H1 (cell line): ENCODE results near the gene KCNK3. TPM values are rescaled to one million over a fixed set of nuclear protein-coding genes. Genes with fewer than 3 reads are reported as not detected.

Experiments used
- CTCF ChIA-PET: fragments of 300-600 bp; sonication (Branson Sonifier 250); formaldehyde crosslinking; loops from one replicate; lab custom pipeline; 2021; ENCODE audit not compliant: partially characterized antibody; lab: Charles Lee
- POLR2A ChIA-PET: fragments of 300-600 bp; sonication (Branson Sonifier 250); formaldehyde crosslinking; loops from one replicate; lab custom pipeline; 2021; ENCODE audit warnings: inconsistent platforms; ENCODE audit not compliant: partially characterized antibody; lab: Charles Lee
- DNase-seq, 2 experiments: peaks; one replicate each; pipeline versions ENCODE4 v3.0.0 to v3.0.0-alpha.2; 2010 to 2022; ENCODE audit warnings: low spot score in 2 of 2, low read depth in 1 of 2, mixed read lengths in 1 of 2
- FAIRE-seq: peaks from 2 replicates; lab custom pipeline; 2011; peaks lifted over from hg19 to GRCh38; lab: Jason Lieb, UNC
- H2AFZ ChIP-seq: 2 replicates; pipeline ENCODE4 v1.8.1; 2012; ENCODE audit warnings: low read length, inconsistent platforms
- H2AK5ac ChIP-seq: 2 replicates; pipeline ENCODE4 v1.6.1; 2013; ENCODE audit warnings: low read depth, low read length
- H2BK120ac ChIP-seq: replicated peaks from 2 replicates; pipeline ENCODE3; 2013; ENCODE audit warnings: low read depth, low read length, inconsistent platforms
- H2BK12ac ChIP-seq: 2 replicates; pipeline ENCODE4 v1.6.1; 2013; ENCODE audit warnings: low read depth, low read length
- H2BK15ac ChIP-seq: 2 replicates; pipeline ENCODE4 v1.6.1; 2013; ENCODE audit warnings: low read length
- H2BK20ac ChIP-seq: 2 replicates; pipeline ENCODE4 v1.6.1; 2013; ENCODE audit warnings: low read length
- H2BK5ac ChIP-seq: 2 replicates; pipeline ENCODE4 v1.6.1; 2013; ENCODE audit warnings: low read depth, low read length
- H3K14ac ChIP-seq: 2 replicates; pipeline ENCODE4 v1.6.1; 2013; ENCODE audit warnings: inconsistent platforms; ENCODE audit not compliant: insufficient read length
- H3K18ac ChIP-seq: 2 replicates; pipeline ENCODE4 v1.6.1; 2013; ENCODE audit warnings: low read length; ENCODE audit errors: extremely low read depth
- H3K23ac ChIP-seq: 2 replicates; pipeline ENCODE4 v1.6.1; 2013; ENCODE audit warnings: inconsistent platforms; ENCODE audit not compliant: insufficient read length
- H3K23me2 ChIP-seq: 2 replicates; pipeline ENCODE4 v1.6.1; 2013; ENCODE audit warnings: low read depth, low read length
- H3K27ac ChIP-seq: 2 replicates; pipeline ENCODE4 v1.6.1; 2011; ENCODE audit warnings: low read depth, low read length, inconsistent platforms
- H3K27me3 ChIP-seq, 4 experiments: replicated peaks in 1 of 4; 1 replicate in 1 of 4; 2 replicates in 3 of 4; pipeline versions ENCODE4 v1.6.1 to v1.8.1; 2011 to 2013; ENCODE audit warnings: low read length in 3 of 4, mild to moderate bottlenecking in 3 of 4, inconsistent platforms in 2 of 4, mixed read lengths in 2 of 4, moderate library complexity in 1 of 4; ENCODE audit not compliant: control insufficient read depth in 3 of 4, insufficient read depth in 3 of 4; ENCODE audit errors: extremely low read depth in 1 of 4
- H3K36me3 ChIP-seq, 4 experiments: 2 replicates each; pipeline versions ENCODE4 v1.6.1 to v1.8.1; 2011 to 2013; ENCODE audit warnings: mild to moderate bottlenecking in 4 of 4, low read length in 3 of 4, moderate library complexity in 2 of 4, control low read depth in 1 of 4, inconsistent platforms in 1 of 4; ENCODE audit not compliant: insufficient read depth in 4 of 4, control insufficient read depth in 2 of 4
- H3K4ac ChIP-seq: replicated peaks from 2 replicates; pipeline ENCODE3; 2013; ENCODE audit warnings: low read length, low read depth, mixed read lengths, inconsistent platforms; ENCODE audit not compliant: insufficient read length
- H3K4me1 ChIP-seq, 4 experiments: replicated peaks in 1 of 4; 1 replicate in 1 of 4; 2 replicates in 3 of 4; pipeline versions ENCODE4 v1.6.1 to v1.8.1; 2011 to 2013; ENCODE audit warnings: low read length in 3 of 4, inconsistent platforms in 2 of 4, mixed read lengths in 1 of 4; ENCODE audit not compliant: insufficient read depth in 4 of 4, control insufficient read depth in 3 of 4
- H3K4me2 ChIP-seq, 2 experiments: 2 replicates each; pipeline versions ENCODE4 v1.6.1 to v1.8.1; 2011 to 2013; ENCODE audit warnings: low read depth in 2 of 2, low read length in 2 of 2, control low read depth in 1 of 2, inconsistent platforms in 1 of 2, mild to moderate bottlenecking in 1 of 2; ENCODE audit not compliant: insufficient read depth in 1 of 2
- H3K4me3 ChIP-seq, 4 experiments: fragments of 200-600, 300-600 bp in 1 of 4; sonication (generic), shearing (Covaris generic), sonication (Bioruptor Twin) in 1 of 4; 2 replicates each; pipeline versions ENCODE4 v1.5.1 to v1.8.1; 2011 to 2016; ENCODE audit warnings: low read length in 4 of 4, low read depth in 3 of 4, control low read depth in 2 of 4, inconsistent platforms in 2 of 4, mild to moderate bottlenecking in 2 of 4, mixed read lengths in 1 of 4, moderate library complexity in 1 of 4; ENCODE audit not compliant: insufficient read depth in 2 of 4; ENCODE audit errors: extremely low read depth in 1 of 4
- H3K56ac ChIP-seq: replicated peaks from 2 replicates; pipeline ENCODE3; 2013; ENCODE audit warnings: low read depth, mild to moderate bottlenecking, mixed read lengths, low read length, inconsistent platforms; ENCODE audit not compliant: insufficient read length
- H3K79me1 ChIP-seq: 2 replicates; pipeline ENCODE4 v1.6.1; 2013; ENCODE audit warnings: low read depth, low read length, control low read depth
- H3K79me2 ChIP-seq, 2 experiments: 2 replicates each; pipeline versions ENCODE4 v1.6.1 to v1.8.1; 2012 to 2013; ENCODE audit warnings: low read length in 2 of 2, mild to moderate bottlenecking in 2 of 2, inconsistent platforms in 1 of 2; ENCODE audit not compliant: insufficient read depth in 2 of 2, control insufficient read depth in 1 of 2
- H3K9ac ChIP-seq, 4 experiments: replicated peaks in 1 of 4; 1 replicate in 1 of 4; 2 replicates in 3 of 4; pipeline versions ENCODE4 v1.6.1 to v1.8.1; 2011 to 2013; ENCODE audit warnings: low read depth in 3 of 4, low read length in 3 of 4, control low read depth in 2 of 4, mild to moderate bottlenecking in 2 of 4, moderate library complexity in 2 of 4, inconsistent platforms in 1 of 4; ENCODE audit errors: extremely low read depth in 1 of 4
- H3K9me3 ChIP-seq, 2 experiments: 2 replicates each; pipeline versions ENCODE4 v1.6.1 to v1.8.1; 2012 to 2013; ENCODE audit warnings: mild to moderate bottlenecking in 2 of 2, moderate library complexity in 2 of 2, control low read depth in 1 of 2, inconsistent platforms in 1 of 2, low read depth in 1 of 2, low read length in 1 of 2, mixed read lengths in 1 of 2; ENCODE audit not compliant: insufficient read depth in 2 of 2
- H4K20me1 ChIP-seq, 2 experiments: replicated peaks in 1 of 2; 2 replicates each; pipeline versions ENCODE3 to v1.8.1; 2011 to 2013; ENCODE audit warnings: inconsistent platforms in 2 of 2, low read length in 2 of 2, mild to moderate bottlenecking in 1 of 2; ENCODE audit not compliant: insufficient read depth in 2 of 2, control insufficient read depth in 1 of 2
- H4K5ac ChIP-seq: 2 replicates; pipeline ENCODE4 v1.6.1; 2013; ENCODE audit warnings: low read length, low read depth, mixed read lengths, inconsistent platforms; ENCODE audit not compliant: insufficient read length
- H4K8ac ChIP-seq: 2 replicates; pipeline ENCODE4 v1.8.0; 2013; ENCODE audit warnings: mild to moderate bottlenecking, moderate library complexity, low read length, inconsistent platforms; ENCODE audit not compliant: insufficient read depth; ENCODE audit errors: extremely low read depth
- H4K91ac ChIP-seq: replicated peaks from 2 replicates; pipeline ENCODE3; 2013; ENCODE audit warnings: low read length, mixed read lengths, inconsistent platforms; ENCODE audit not compliant: insufficient read length
- ASH2L ChIP-seq: fragments of 200-600, 300-600 bp; sonication (generic); IDR thresholded peaks from one replicate; pipeline ENCODE4 v1.7.1; 2017; ENCODE audit warnings: low read length
- CBX8 ChIP-seq: fragments of 300-800, 300-1000 bp; sonication (generic); IDR thresholded peaks from 2 replicates; pipeline ENCODE4 v1.7.1; 2016; ENCODE audit warnings: low read depth, low read length, borderline replicate concordance
- ZNF274 ChIP-seq: IDR thresholded peaks from 2 replicates; pipeline ENCODE4 v1.7.0; 2012; ENCODE audit warnings: low read length, borderline replicate concordance; ENCODE audit errors: extremely low read depth
- WGBS, 2 experiments: shearing (Covaris generic) in 1 of 2; methylation state at CpG; one replicate each; pipeline versions ENCODE4 v1.1.6 to v1.1.7; 2013 to 2015; ENCODE audit warnings: low lambda C conversion rate in 2 of 2, mixed read lengths in 2 of 2, inconsistent platforms in 1 of 2, low coverage in 1 of 2, missing lambda C conversion rate in 1 of 2; ENCODE audit not compliant: insufficient replicate concordance in 2 of 2, insufficient coverage in 1 of 2, insufficient read length in 1 of 2; ENCODE audit errors: extremely low coverage in 1 of 2, missing lambda C conversion rate in 1 of 2; 5-methylcytosine and 5-hydroxymethylcytosine counted together
- polyA plus RNA-seq, 7 experiments: library from polyadenylated mRNA; depleted of rRNA in 3 of 7; stranded (reverse) in 5 of 7; unstranded in 2 of 7; fragments of >200 nt in 5 of 7; fragments of 200-250 nt in 2 of 7; gene quantifications; 1 replicate in 5 of 7; 2 replicates in 1 of 7; 4 replicates in 1 of 7; pipeline versions ENCODE4 v1.2.1 to v1.2.3, GENCODE V29; 2011 to 2013; ENCODE audit warnings: missing spikeins in 2 of 7, mixed read lengths in 2 of 7
- total RNA-seq: library from RNA; stranded (reverse); fragmentation: NEBNext Ultra II Directional; extraction: Animal tissue kit (Norgen Biotek cat#: 25700); gene quantifications from 2 replicates; pipeline ENCODE4 v1.2.1, GENCODE V29; 2021
- TF ChIP-seq, protein P1 (sequence below): IDR thresholded peaks from 2 replicates; pipeline ENCODE4 v1.6.1; 2012; ENCODE audit warnings: low read length, inconsistent platforms

KCNK3 gene
- total and polyA plus RNA-seq, 2 of the 8 experiments (the other 6 are each of a cell fraction or from before 2014, with no cell fraction given), result 0.29 to 0.30 TPM

GRCh38 chr2:26644188-26644835 lies 48.2 kb upstream of the KCNK3 start:
- no peaks in the 10 kb centered on the region for H3K9me3 ChIP-seq
- H2BK12ac ChIP-seq, result no peak overlapping the region
- no peak overlapping the region for H3K4me2 ChIP-seq
- no peak overlapping the region for H3K4me3 ChIP-seq
- no peak overlapping the region for H2AFZ ChIP-seq
- no peaks in the 10 kb centered on the region for H4K20me1 ChIP-seq
- H3K36me3 ChIP-seq, result no peaks in the 10 kb centered on the region
- no peak overlapping the region for H2BK15ac ChIP-seq
- no peak overlapping the region for H4K5ac ChIP-seq
- TF ChIP-seq CBX8 (no peak), ZNF274 (no peak), ASH2L (no peak)
- TF ChIP-seq, protein P1, sequence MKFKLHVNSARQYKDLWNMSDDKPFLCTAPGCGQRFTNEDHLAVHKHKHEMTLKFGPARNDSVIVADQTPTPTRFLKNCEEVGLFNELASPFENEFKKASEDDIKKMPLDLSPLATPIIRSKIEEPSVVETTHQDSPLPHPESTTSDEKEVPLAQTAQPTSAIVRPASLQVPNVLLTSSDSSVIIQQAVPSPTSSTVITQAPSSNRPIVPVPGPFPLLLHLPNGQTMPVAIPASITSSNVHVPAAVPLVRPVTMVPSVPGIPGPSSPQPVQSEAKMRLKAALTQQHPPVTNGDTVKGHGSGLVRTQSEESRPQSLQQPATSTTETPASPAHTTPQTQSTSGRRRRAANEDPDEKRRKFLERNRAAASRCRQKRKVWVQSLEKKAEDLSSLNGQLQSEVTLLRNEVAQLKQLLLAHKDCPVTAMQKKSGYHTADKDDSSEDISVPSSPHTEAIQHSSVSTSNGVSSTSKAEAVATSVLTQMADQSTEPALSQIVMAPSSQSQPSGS, result no peak
- TF ChIP-seq, all 59 proteins: peak for 0
- Histone ChIP-seq H3K9ac (no peak overlapping the region; a peak in 1 of 7 replicates), H3K27me3 (no peaks in the 10 kb centered on the region), H3K4me1 (peaks cover 0 to 11% (median 6%) of the 10 kb centered on the region in 4 experiments; a peak in 5 of 7 replicates), H3K23me2 (no peaks in the 10 kb centered on the region), H2BK5ac (no peak overlapping the region), H3K14ac (no peak overlapping the region), H2BK20ac (no peak overlapping the region), H3K18ac (no peak overlapping the region), H3K79me1 (no peaks in the 10 kb centered on the region), H3K4ac (no peak overlapping the region), H3K56ac (no peak overlapping the region), H2AK5ac (no peak overlapping the region), H4K8ac (peak overlapping the region; percentile 31), H3K23ac (no peak overlapping the region), H3K79me2 (0 out of 4 replicates have a peak, but pooled peaks cover 0 to 3% of the 10 kb centered on the region in 2 experiments), H2BK120ac (no peak overlapping the region), H3K27ac (no peak overlapping the region), H4K91ac (no peak overlapping the region)
- CTCF ChIA-PET, result interaction anchor here (1.0 kb wide), 1 partner anchor 39 kb away, joined by 4 read pairs; no protein-coding TSS in a partner anchor
- no peak for FAIRE-seq
- peak in 1 of 2 experiments; percentile 41 for DNase-seq
- WGBS, 2 experiments, result 77% methylated on average over 13 of the region's 13 CpGs; no CpG with 5 or more reads in 1 of the 2 experiments
- POLR2A ChIA-PET, result no interaction called here
